Measurements from ENCODE around the gene TMEM86A. TPM values are rescaled to one million over a fixed set of nuclear protein-coding genes. Genes with fewer than 3 reads are reported as not detected.

The TMEM86A gene
- total RNA-seq, 1 donor from 2014 or later, result 7.0 TPM

DNA sequence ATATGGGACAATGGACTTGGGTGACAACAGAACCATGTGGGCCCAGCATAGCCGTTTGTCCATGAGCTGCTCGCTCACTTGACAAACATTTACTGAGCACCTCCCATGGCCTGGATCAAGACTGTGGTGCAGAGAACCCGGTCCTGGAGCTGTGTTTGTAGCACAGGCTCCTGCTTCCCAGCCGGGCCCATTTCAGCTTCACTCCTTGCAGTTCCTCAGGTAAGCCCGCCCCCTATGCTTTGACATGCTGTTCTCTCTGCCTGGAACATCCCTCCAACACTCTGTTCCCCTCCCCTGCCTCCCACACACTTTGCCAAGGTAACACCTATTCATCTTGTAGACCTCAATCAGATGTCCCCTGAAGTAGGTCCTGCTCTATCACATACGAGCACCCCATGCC lies 46.7 kb downstream of the TMEM86A start:
- intact Hi-C loops (cut with DNase I), result no loop called here
- ATAC-seq (no peak), DNase-seq (ENCODE audit: low spot score) (no peak)

DNA sequence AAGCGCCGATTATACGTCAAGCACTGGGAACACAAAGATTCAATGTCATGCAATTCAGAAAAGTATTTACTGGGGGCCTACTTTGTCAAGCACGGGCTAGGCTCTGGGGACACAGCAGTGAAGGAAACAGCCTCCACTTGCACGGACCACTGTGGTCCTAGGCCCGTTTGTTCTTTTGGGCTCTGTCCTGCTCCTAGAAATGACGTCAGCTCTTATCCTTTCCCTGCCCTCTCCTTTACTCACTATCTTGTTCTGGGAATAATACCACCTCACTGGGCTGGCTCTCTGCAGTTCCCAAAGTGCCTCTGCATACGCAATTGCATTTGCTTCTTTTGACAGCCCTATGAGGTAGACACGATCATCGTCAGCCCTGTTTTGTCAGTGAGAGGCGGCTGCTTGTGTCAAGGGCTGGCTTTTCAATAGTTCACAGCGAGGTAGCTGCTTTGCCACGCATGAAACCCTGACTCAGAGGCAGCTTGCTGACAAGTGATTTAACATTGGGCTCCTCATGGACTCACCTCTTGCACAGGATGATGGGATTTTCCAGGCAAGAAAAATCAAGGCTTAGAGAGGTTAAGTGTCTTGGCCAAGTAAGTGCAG lies 50.3 kb downstream of the TMEM86A start:
- DNase-seq (ENCODE audit: low spot score), result no peak
- intact Hi-C loops (cut with DNase I), result no loop called here

DNA sequence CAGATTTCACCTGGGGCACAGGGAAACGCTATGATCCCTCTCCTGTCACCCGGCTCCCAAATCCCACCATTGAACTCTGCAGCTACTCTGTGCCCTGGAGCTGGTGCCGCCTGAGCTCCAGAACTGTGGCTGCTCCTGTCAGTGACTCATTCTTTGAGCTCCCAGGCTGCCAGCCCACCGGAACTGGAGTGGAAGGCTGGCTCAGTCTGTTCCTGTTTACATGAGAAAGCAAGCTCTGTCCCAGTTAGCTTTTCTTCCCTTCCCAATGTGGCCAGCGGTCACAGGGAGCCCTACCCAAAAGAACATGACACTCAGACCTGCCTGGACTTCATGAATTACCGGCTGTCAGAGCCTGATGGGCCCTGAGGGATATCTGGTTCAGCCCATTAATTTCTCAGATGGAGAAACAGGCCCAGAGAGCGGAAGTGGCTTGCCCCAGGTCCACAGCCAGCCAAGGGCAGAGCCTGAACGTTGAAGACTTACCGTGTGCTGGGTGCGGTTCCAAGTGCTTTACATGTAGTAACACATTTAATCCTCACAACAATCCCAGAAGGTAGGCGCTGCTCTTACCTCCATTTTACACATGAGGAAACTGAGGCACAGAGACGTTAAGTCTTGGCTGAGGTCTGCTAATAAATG lies 51.2 kb downstream of the TMEM86A start:
- peak; percentile 30 for ATAC-seq
- intact Hi-C loops (cut with DNase I), result no loop called here
- no peak for DNase-seq (ENCODE audit: low spot score)

More for the DNA sequence above, 50.3 kb downstream of the TMEM86A start:
- no peak for ATAC-seq

DNA sequence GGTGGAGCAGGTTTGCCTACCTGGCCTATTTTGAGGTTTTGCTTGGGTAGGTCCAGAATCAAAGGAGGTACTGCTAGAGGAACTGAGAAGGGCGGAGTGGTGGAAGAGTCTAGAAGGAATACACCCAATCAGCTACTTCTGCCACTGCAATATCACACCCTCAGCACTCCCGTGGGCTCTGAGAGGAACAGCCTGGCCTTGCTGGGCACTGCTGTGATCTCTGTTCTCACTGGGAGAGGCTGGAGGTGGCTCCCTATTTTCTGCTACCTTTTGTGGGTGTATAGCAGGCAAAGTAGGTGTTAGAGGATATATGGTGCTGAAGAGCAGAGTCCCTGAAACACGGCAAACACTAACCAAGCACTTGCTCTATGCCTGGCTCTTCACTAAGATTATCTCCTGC lies 52.4 kb downstream of the TMEM86A start:
- intact Hi-C loops (cut with DNase I), result no loop called here
- no peak for DNase-seq (ENCODE audit: low spot score)
- ATAC-seq, result no peak

DNA sequence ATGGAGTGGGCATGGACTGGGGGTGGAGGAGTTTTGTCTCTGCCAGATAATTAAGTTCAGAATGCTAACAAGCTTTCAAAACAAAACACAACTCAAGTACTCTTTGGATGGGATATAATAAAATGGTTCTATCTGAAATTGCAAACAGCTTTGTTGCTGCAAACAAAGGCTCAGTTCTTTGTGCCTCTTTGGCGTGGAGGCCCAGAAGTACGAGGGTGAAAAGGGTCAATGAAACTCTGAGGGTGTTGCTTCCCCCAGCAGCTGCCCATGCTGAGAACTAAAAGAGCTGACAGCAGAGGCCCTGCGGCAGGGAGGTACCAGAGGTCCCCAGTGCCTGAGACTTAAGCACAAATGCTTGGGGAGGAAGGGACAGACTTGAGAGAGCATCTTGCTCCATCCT lies 53.9 kb downstream of the TMEM86A start:
- DNase-seq (ENCODE audit: low spot score) (no peak), ATAC-seq (peak; percentile 87)
- intact Hi-C loops (cut with DNase I), result no loop called here

DNA sequence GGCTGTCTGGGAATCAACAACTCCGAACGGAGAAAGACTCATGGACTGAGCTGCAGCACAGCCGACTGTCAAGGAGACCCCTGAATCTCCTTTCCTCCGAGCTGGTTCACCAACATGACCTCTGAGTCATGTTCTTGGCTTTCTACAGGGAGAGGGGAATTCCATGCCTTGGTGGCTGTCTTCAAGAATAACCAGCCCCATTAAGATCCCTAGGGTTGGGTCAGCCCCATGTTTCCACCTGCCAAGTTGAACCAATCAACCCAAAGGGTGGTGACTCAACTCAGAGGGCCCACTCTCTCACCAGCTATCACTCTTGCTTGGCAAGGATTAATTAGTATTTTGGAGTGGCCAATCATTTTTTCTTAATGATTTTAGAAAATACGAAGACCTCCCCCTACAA lies 55.7 kb downstream of the TMEM86A start:
- ATAC-seq, result no peak
- DNase-seq (ENCODE audit: low spot score), result no peak
- intact Hi-C loops (cut with DNase I), result no loop called here

Other genes starting within 250 kb of the TMEM86A start
- not detected for gene LDHAL6A, start 242.9 kb upstream of the TMEM86A start, total RNA-seq
- gene TSG101, start 171.8 kb upstream of the TMEM86A start, total RNA-seq, result 49.2 TPM
- gene UEVLD, start 110.0 kb upstream of the TMEM86A start, total RNA-seq, result 25.9 TPM
- 5.6 TPM for gene MISFA, start 99.0 kb upstream of the TMEM86A start, total RNA-seq
- gene SPTY2D1, start 64.4 kb upstream of the TMEM86A start, total RNA-seq, result 16.3 TPM
- 0.58 TPM for gene IGSF22, start 27.4 kb downstream of the TMEM86A start, total RNA-seq
- gene PTPN5, start 93.0 kb downstream of the TMEM86A start, total RNA-seq, result 3.2 TPM
- not detected for gene MRGPRX1, start 240.6 kb downstream of the TMEM86A start, total RNA-seq

All from sciatic nerve (tissue), 2 donors.